K562 (cell line): Measurements from ENCODE around the gene ITPK1.

Experiments
- CHD1 ChIP-seq: fragments of 200-600 bp; sonication (generic); IDR thresholded peaks from one replicate; pipeline ENCODE4 v1.6.1; 2012; ENCODE audit warnings: mild to moderate bottlenecking, moderate library complexity, low read length, inconsistent platforms
- CTCF ChIP-seq, 3 experiments: IDR thresholded peaks in 2 of 3; conservative IDR thresholded peaks in 1 of 3; 2 replicates each; pipeline ENCODE4 v1.5.1; 2011 to 2012; ENCODE audit warnings: low read length in 3 of 3, mild to moderate bottlenecking in 3 of 3, control low read depth in 2 of 3, improper control_type of control experiment in 1 of 3, inconsistent platforms in 1 of 3, low read depth in 1 of 3, mixed read lengths in 1 of 3, moderate library complexity in 1 of 3; ENCODE audit not compliant: insufficient read depth in 2 of 3
- DPF2 ChIP-seq: fragments of 450-650 bp; IDR thresholded peaks from 2 replicates; pipeline ENCODE4 v1.6.1; 2016
- E4F1 ChIP-seq: fragments of 250-450 bp; sonication (Bioruptor Pico); IDR thresholded peaks from 2 replicates; pipeline ENCODE4 v1.5.0; 2021; ENCODE audit warnings: mild to moderate bottlenecking, borderline replicate concordance
- FOXO4 ChIP-seq: fragments of 450-650 bp; formaldehyde crosslinking; IDR thresholded peaks from 2 replicates; pipeline ENCODE4 v1.4.0; 2020; ENCODE audit warnings: mild to moderate bottlenecking, moderate library complexity
- NR1H2 ChIP-seq: sonication (generic); formaldehyde crosslinking; IDR thresholded peaks from 2 replicates; pipeline ENCODE4 v1.4.0; 2020; ENCODE audit warnings: mild to moderate bottlenecking, missing genetic modification reagents
- RAD21 ChIP-seq, 2 experiments: fragments of 250-450 bp in 1 of 2; fragments of 450-650 bp in 1 of 2; sonication (Bioruptor Pico) in 1 of 2; formaldehyde crosslinking in 1 of 2; IDR thresholded peaks in 1 of 2; conservative IDR thresholded peaks in 1 of 2; 2 replicates each; pipeline versions ENCODE4 v1.4.0 to v1.8.0; 2020 to 2022; ENCODE audit warnings: mild to moderate bottlenecking in 2 of 2, moderate library complexity in 1 of 2
- RBM14 ChIP-seq: fragments of 200-400 bp; formaldehyde crosslinking; IDR thresholded peaks from 2 replicates; pipeline ENCODE4 v1.6.1; 2018; ENCODE audit warnings: low read depth, mild to moderate bottlenecking, low read length, moderate library complexity, borderline replicate concordance; ENCODE audit not compliant: insufficient read depth
- SNAPC5 ChIP-seq: fragments of 250-450 bp; sonication (Bioruptor Pico); IDR thresholded peaks from 2 replicates; pipeline ENCODE4 v1.8.0; 2021; ENCODE audit warnings: moderate library complexity, mild to moderate bottlenecking, inconsistent platforms
- ZBTB17 ChIP-seq: fragments of 450-650 bp; formaldehyde crosslinking; IDR thresholded peaks from 2 replicates; pipeline ENCODE4 v1.4.0; 2020; ENCODE audit warnings: mild to moderate bottlenecking
- ZNF124 ChIP-seq: sonication (generic); formaldehyde crosslinking; IDR thresholded peaks from 2 replicates; pipeline ENCODE4 v1.8.1; 2022; ENCODE audit warnings: missing genetic modification reagents
- ZNF445 ChIP-seq: fragments of 250-450 bp; sonication (Bioruptor Pico); IDR thresholded peaks from 2 replicates; pipeline ENCODE4 v1.4.0; 2020; ENCODE audit warnings: low read depth, mild to moderate bottlenecking, moderate library complexity

GRCh38 chr14:93033084-93033982, 82.4 kb downstream of the ITPK1 start:
- TF ChIP-seq NR1H2 (CRISPR knock-in tag) = no peak
- no peak for TF ChIP-seq FOXO4 (CRISPR knock-in tag)
- no peak for TF ChIP-seq RBM14
- no peak for TF ChIP-seq DPF2
- TF ChIP-seq RAD21 (CRISPR knock-in tag; conservative IDR thresholded peaks at IDR 0.05 in 1 of 2, IDR thresholded peaks at IDR 0.05 in 1 of 2) = no peak
- TF ChIP-seq E4F1 (CRISPR knock-in tag) = no peak
- TF ChIP-seq ZNF124 (CRISPR knock-in tag) = no peak
- TF ChIP-seq SNAPC5 (CRISPR knock-in tag) = no peak
- TF ChIP-seq CHD1 = no peak
- no peak for TF ChIP-seq ZBTB17
- no peak for TF ChIP-seq ZNF445 (CRISPR knock-in tag)
- TF ChIP-seq CTCF (IDR thresholded peaks at IDR 0.05 in 2 of 3, conservative IDR thresholded peaks at IDR 0.05 in 1 of 3; ENCODE audit: insufficient read depth in 2 of 3, low read depth in 1 of 3, low read length in 3 of 3) = no peak
